Tibial nerve (tissue), 4 donors: ENCODE measurements around the gene ANKRD11. TPM values are rescaled to one million over a fixed set of nuclear protein-coding genes. Genes with fewer than 3 reads are reported as not detected.
A peak's percentile ranks its signal among the peaks of the same experiment; 100 is the strongest.

Source experiments
- DNase-seq, 2 donors: peaks; one replicate each; pipeline ENCODE4 v3.0.0-alpha.2; 2019; ENCODE audit warnings: low spot score in 2 of 2
- H3K27ac ChIP-seq, 4 donors: fragments of 200-600 bp; sonication (generic) in 3 of 4; one replicate each; pipeline ENCODE4 v1.5.1; 2017 to 2019; ENCODE audit warnings: mild to moderate bottlenecking in 1 of 4
- H3K27me3 ChIP-seq, 2 donors: fragments of 200-600 bp; sonication (generic) in 1 of 2; one replicate each; pipeline versions ENCODE4 v1.5.1 to v1.6.0; 2017 to 2019
- H3K36me3 ChIP-seq, 3 donors: fragments of 200-600 bp; sonication (generic); one replicate each; pipeline ENCODE4 v1.5.1; 2018 to 2019
- H3K4me1 ChIP-seq, 4 donors: fragments of 200-600 bp; sonication (generic) in 3 of 4; one replicate each; pipeline ENCODE4 v1.5.1; 2017 to 2019
- H3K4me3 ChIP-seq, 4 donors: fragments of 200-600 bp; sonication (generic) in 3 of 4; one replicate each; pipeline ENCODE4 v1.5.1; 2017 to 2019; ENCODE audit warnings: mild to moderate bottlenecking in 1 of 4, moderate library complexity in 1 of 4
- H3K9me3 ChIP-seq, 4 donors: fragments of 200-600 bp; sonication (generic) in 3 of 4; one replicate each; pipeline ENCODE4 v1.5.1; 2017 to 2019
- EP300 ChIP-seq, 2 donors: sonication (generic); formaldehyde crosslinking; IDR thresholded peaks; one replicate each; pipeline ENCODE4 v1.6.1; 2017; ENCODE audit warnings: antibody characterized with exemption in 2 of 2, mild to moderate bottlenecking in 1 of 2
- POLR2A ChIP-seq, 2 donors: fragments of 450-650 bp; IDR thresholded peaks; one replicate each; pipeline ENCODE4 v1.6.1; 2017; ENCODE audit warnings: antibody characterized with exemption in 2 of 2, mild to moderate bottlenecking in 2 of 2, moderate library complexity in 2 of 2
- WGBS, 2 donors: methylation state at CpG; one replicate each; pipeline ENCODE4 v1.1.5; 2018; 5-methylcytosine and 5-hydroxymethylcytosine counted together
- total RNA-seq, 4 donors: library from RNA; depleted of rRNA; stranded (reverse); fragments of >200 nt; gene quantifications; one replicate each; pipeline ENCODE4 v1.1.0, GENCODE V29; 2016
- TF ChIP-seq, protein P1 (sequence below), 5 experiments: fragments of 200-600 bp in 3 of 5; fragments of 450-650 bp in 2 of 5; sonication (generic) in 3 of 5; IDR thresholded peaks; one replicate each; pipeline ENCODE4 v1.5.1; 2016 to 2019; ENCODE audit warnings: antibody characterized with exemption in 5 of 5, mild to moderate bottlenecking in 3 of 5, moderate library complexity in 2 of 5

The ANKRD11 gene
- total RNA-seq, 4 donors from 2014 or later: 104 to 177 (median 112) TPM

DNA sequence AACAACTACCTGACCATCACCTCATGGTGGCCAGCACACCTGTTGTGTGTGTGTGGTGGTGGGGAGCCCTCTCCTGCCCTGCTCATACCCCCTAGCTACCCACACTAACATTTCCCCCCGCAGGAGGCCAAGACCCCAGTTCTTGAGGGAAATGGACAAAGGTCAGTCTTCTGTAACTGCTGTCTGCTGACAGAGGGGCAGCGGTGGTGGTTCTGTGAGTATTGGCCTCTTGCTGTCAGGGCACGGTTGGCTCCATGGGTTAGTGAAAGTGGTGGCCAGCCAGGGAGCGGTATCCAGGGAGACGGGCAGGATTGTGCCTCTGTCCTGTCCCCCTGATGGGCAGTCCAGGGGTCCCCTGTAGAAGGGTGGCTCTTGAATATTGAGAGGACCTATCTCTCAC lies 246.7 kb downstream of the ANKRD11 start:
- no peak for DNase-seq
- Histone ChIP-seq H3K9me3 (peaks cover 0 to 7% (median 0%) of the 10 kb centered on the region in 4 donors), H3K27me3 (peaks cover 0 to 5% of the 10 kb centered on the region in 2 donors), H3K4me3 (no peak overlapping the region), H3K36me3 (no peaks in the 10 kb centered on the region), H3K4me1 (peaks cover 0 to 16% (median 11%) of the 10 kb centered on the region in 4 donors), H3K27ac (no peak overlapping the region)
- TF ChIP-seq POLR2A (IDR thresholded peaks at IDR 0.05) (no peak), EP300 (IDR thresholded peaks at IDR 0.05) (no peak)
- TF ChIP-seq, protein P1, sequence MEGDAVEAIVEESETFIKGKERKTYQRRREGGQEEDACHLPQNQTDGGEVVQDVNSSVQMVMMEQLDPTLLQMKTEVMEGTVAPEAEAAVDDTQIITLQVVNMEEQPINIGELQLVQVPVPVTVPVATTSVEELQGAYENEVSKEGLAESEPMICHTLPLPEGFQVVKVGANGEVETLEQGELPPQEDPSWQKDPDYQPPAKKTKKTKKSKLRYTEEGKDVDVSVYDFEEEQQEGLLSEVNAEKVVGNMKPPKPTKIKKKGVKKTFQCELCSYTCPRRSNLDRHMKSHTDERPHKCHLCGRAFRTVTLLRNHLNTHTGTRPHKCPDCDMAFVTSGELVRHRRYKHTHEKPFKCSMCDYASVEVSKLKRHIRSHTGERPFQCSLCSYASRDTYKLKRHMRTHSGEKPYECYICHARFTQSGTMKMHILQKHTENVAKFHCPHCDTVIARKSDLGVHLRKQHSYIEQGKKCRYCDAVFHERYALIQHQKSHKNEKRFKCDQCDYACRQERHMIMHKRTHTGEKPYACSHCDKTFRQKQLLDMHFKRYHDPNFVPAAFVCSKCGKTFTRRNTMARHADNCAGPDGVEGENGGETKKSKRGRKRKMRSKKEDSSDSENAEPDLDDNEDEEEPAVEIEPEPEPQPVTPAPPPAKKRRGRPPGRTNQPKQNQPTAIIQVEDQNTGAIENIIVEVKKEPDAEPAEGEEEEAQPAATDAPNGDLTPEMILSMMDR (IDR thresholded peaks at IDR 0.05): no peak
- 55 to 66% methylated on average over 4 to 5 of the region's 5 CpGs for WGBS, 2 donors

DNA sequence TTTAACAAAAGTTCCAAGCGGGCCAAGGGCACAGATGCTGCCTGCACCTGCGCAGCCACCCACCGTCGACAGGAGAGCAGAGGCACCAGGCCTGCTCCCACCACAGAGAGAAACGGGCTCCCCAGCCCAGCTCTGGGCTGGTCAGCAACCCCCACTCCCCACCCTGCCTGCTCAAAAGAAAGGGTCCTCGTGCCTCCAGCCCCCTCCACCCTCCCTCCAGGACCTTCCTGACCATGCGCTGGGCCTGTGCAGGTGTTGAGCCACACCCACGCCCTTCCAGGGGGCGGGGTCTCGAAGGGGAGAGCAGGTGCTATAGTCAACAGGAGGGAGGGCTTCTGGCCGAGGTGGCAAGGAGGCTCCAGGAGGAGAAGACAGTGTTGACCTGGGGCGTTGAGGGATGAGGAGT lies 247.6 kb downstream of the ANKRD11 start:
- Histone ChIP-seq H3K27me3 (no peaks in the 10 kb centered on the region), H3K4me1 (peaks cover 0 to 16% (median 11%) of the 10 kb centered on the region in 4 donors), H3K9me3 (no peaks in the 10 kb centered on the region), H3K4me3 (no peak overlapping the region), H3K27ac (no peak overlapping the region), H3K36me3 (no peaks in the 10 kb centered on the region)
- TF ChIP-seq POLR2A (IDR thresholded peaks at IDR 0.05) (no peak), EP300 (IDR thresholded peaks at IDR 0.05) (no peak)
- TF ChIP-seq, protein P1 (IDR thresholded peaks at IDR 0.05): no peak
- DNase-seq: no peak
- 51 to 59% methylated on average over 11 to 12 of the region's 12 CpGs for WGBS, 2 donors

DNA sequence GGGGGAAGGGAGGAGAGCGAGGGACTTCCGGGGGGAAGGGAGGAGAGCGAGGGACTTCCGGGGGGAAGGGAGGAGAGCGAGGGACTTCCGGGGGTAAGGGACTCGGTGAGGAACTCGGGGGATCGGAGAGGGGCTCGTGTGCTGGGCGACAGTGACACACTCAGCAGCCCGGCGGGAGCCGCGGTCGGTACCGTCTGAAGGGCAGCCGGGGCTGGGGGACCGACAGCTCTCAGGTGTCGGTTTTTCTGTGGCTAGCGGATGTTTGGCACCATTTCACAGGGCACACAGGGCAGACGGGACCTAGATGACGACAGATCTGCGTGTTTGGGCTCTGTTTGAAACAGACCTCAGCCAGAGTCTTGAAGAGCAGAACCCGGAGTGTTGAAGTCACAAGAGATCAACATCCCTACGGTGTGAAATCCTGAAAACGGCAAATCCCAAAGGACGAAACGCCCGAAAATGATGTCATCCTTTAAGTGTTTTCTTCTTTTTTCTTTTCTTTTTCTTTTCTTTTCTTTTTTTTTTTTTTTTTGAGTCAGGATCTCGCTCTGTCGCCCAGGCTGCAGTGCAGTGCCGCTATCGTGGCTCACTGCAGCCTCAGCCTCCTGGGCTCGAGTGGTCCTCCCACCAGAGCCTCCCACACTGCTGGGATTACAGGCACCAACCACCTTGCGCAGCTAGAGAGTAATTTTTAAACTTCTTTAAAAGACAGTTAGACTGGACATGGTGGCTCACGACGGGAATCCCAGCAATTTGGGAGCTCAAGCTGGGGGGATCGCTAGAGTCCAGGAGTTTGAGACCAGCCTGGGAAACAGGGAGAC lies 249.0 kb downstream of the ANKRD11 start:
- peak; percentile 49 to 80 for TF ChIP-seq POLR2A (IDR thresholded peaks at IDR 0.05)
- TF ChIP-seq EP300 (IDR thresholded peaks at IDR 0.05): peak in 1 of 2 donors; percentile 91
- TF ChIP-seq, protein P1 (IDR thresholded peaks at IDR 0.05): no peak
- H3K4me1 ChIP-seq: peaks cover 0 to 6% (median 5%) of the 10 kb centered on the region in 4 donors
- no peaks in the 10 kb centered on the region for H3K36me3 ChIP-seq
- no peaks in the 10 kb centered on the region for H3K27me3 ChIP-seq
- peak overlapping the region; percentile 97 to 99 (median 99) for H3K27ac ChIP-seq
- no peaks in the 10 kb centered on the region for H3K9me3 ChIP-seq
- DNase-seq: peak; percentile 40 to 66
- peak overlapping the region; percentile 65 to 81 (median 76) for H3K4me3 ChIP-seq
- WGBS, 2 donors: 4 to 5% methylated on average over 39 of the region's 39 CpGs

DNA sequence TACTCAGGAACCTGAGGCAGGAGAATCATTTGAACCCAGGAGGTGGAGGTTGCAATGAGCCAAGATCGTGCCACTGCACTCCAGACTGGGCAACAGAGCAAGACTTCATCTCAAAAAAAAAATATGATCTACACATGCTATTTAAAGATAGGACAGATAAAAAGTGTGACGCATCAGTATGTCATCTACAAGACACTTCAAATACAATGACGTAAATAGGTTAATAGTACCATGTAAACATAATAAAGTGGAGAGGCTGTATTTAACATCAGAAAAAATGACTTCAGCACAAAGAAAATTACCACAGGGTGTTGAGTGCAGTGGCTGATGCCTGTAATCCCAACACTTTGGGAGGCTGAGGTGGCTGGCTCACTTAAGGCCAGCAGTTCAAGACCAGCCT lies 252.6 kb downstream of the ANKRD11 start:
- no peak overlapping the region for H3K27ac ChIP-seq
- H3K36me3 ChIP-seq: peaks cover 0 to 21% (median 0%) of the 10 kb centered on the region in 3 donors
- no peaks in the 10 kb centered on the region for H3K27me3 ChIP-seq
- H3K4me1 ChIP-seq: peaks cover 0 to 6% (median 5%) of the 10 kb centered on the region in 4 donors
- TF ChIP-seq POLR2A (IDR thresholded peaks at IDR 0.05) (no peak), EP300 (IDR thresholded peaks at IDR 0.05) (no peak)
- TF ChIP-seq, protein P1 (IDR thresholded peaks at IDR 0.05): no peak
- H3K4me3 ChIP-seq: no peak overlapping the region
- no peak for DNase-seq
- no peaks in the 10 kb centered on the region for H3K9me3 ChIP-seq
- WGBS, 2 donors: 91 to 92% methylated on average over 3 of the region's 3 CpGs
